Measurements from ENCODE around the gene RXYLT1. TPM values are rescaled to one million over a fixed set of nuclear protein-coding genes. Genes with fewer than 3 reads are reported as not detected.
"Not testable (repeated sequence)": the region's sequence is repeated elsewhere in the genome, so short reads cannot be mapped to it uniquely, and the experiment has no call there.

RXYLT1 gene
- total RNA-seq, result 10 to 100 TPM; 16.0 to 20.2 (median 19.0) TPM

- Histone ChIP-seq H3K36me3 (no peaks in the 10 kb centered on the region), H3K27me3 (no peaks in the 10 kb centered on the region), H3K4me1 (no peaks in the 10 kb centered on the region), H3K27ac (peak within 1 kb of the TSS; percentile 90 to 98), H3K4me3 (peak within 1 kb of the TSS; percentile 65 to 96 (median 72)), H3K9me3 (no peaks in the 10 kb centered on the region)
- intact Hi-C loops (cut with DNase I; ENCODE audit: low total_unique reads), result no loop called here
- TF ChIP-seq POLR2A (IDR thresholded peaks at IDR 0.05) (peak; percentile 35), POLR2AphosphoS5 (IDR thresholded peaks at IDR 0.05) (peak; percentile 26 to 73 (median 56))
- TF ChIP-seq, protein P1, sequence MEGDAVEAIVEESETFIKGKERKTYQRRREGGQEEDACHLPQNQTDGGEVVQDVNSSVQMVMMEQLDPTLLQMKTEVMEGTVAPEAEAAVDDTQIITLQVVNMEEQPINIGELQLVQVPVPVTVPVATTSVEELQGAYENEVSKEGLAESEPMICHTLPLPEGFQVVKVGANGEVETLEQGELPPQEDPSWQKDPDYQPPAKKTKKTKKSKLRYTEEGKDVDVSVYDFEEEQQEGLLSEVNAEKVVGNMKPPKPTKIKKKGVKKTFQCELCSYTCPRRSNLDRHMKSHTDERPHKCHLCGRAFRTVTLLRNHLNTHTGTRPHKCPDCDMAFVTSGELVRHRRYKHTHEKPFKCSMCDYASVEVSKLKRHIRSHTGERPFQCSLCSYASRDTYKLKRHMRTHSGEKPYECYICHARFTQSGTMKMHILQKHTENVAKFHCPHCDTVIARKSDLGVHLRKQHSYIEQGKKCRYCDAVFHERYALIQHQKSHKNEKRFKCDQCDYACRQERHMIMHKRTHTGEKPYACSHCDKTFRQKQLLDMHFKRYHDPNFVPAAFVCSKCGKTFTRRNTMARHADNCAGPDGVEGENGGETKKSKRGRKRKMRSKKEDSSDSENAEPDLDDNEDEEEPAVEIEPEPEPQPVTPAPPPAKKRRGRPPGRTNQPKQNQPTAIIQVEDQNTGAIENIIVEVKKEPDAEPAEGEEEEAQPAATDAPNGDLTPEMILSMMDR (IDR thresholded peaks at IDR 0.05), result no peak
- peak; percentile 74 to 82 for DNase-seq (ENCODE audit: low spot score in 2 of 2)
Measured at GRCh38 chr12:63779498-63780481, at the start of gene RXYLT1. RXYLT1 (plus strand) TSS chr12:63779909; CDS start chr12:63779961, 52 bp downstream.

- H3K4me3 ChIP-seq; H3K36me3 ChIP-seq; H3K27me3 ChIP-seq; DNase-seq (ENCODE audit: low spot score in 2 of 2); intact Hi-C loops (cut with DNase I; ENCODE audit: low total_unique reads); H3K9me3 ChIP-seq; H3K4me1 ChIP-seq; H3K27ac ChIP-seq: not testable (repeated sequence)
Measured at GRCh38 chr12:63732779-63733178, 46.9 kb upstream of the RXYLT1 start.

- H3K27ac ChIP-seq; H3K27me3 ChIP-seq; H3K4me1 ChIP-seq; DNase-seq (ENCODE audit: low spot score in 2 of 2); H3K36me3 ChIP-seq; H3K4me3 ChIP-seq; intact Hi-C loops (cut with DNase I; ENCODE audit: low total_unique reads); H3K9me3 ChIP-seq: not testable (repeated sequence)
Measured at GRCh38 chr12:63733585-63733984, 46.1 kb upstream of the RXYLT1 start.

- H3K27ac ChIP-seq; H3K36me3 ChIP-seq; H3K4me3 ChIP-seq; H3K9me3 ChIP-seq; H3K4me1 ChIP-seq; intact Hi-C loops (cut with DNase I; ENCODE audit: low total_unique reads); H3K27me3 ChIP-seq; DNase-seq (ENCODE audit: low spot score in 2 of 2): not testable (repeated sequence)
Measured at GRCh38 chr12:63740551-63740950, 39.2 kb upstream of the RXYLT1 start.

DNA sequence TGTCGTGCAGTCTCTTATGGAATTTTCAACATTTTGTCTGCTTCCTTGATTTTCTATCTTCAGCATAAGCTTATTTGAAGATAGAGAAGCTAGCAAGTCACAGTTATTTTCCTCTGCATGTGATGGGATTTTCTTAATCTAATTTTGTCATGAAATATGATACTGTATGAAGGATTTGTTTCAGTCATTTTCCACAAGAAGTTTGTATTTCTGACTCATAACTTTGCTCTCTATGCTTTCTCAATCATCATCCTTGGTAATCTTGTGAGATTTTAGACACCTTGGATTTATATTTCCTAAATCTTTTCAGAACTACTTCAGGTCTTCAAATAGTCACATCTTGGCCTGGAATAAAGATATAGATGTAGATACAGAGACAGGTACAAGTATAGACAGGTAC lies 38.3 kb upstream of the RXYLT1 start:
- H3K36me3 ChIP-seq; H3K27ac ChIP-seq; H3K4me3 ChIP-seq; H3K27me3 ChIP-seq; intact Hi-C loops (cut with DNase I; ENCODE audit: low total_unique reads); H3K4me1 ChIP-seq; H3K9me3 ChIP-seq; DNase-seq (ENCODE audit: low spot score in 2 of 2): not testable (repeated sequence)

DNA sequence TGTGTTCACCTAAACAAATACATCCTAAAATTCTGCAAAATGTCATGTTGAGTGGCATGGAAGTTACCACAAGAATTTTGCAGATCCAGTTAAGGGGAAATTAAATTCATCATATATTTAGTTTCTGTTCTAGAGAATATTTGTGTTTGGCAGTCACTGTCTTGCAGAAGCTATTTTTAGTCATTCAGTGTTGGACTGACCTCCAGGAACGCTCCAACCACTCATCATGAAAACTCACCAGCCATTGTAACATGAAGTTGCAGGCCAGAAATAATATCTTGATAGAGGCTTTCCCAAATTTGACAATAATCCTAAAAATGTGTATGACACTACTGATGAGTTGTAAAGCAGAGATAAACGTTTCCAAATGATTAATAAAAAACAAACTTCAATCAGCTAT lies 35.6 kb upstream of the RXYLT1 start:
- H3K9me3 ChIP-seq; H3K4me3 ChIP-seq; H3K27ac ChIP-seq; H3K4me1 ChIP-seq; H3K36me3 ChIP-seq; H3K27me3 ChIP-seq; DNase-seq (ENCODE audit: low spot score in 2 of 2); intact Hi-C loops (cut with DNase I; ENCODE audit: low total_unique reads): not testable (repeated sequence)

GRCh38 chr12:63746470-63746869 lies 33.2 kb upstream of the RXYLT1 start:
- DNase-seq (ENCODE audit: low spot score in 2 of 2); H3K36me3 ChIP-seq; H3K27ac ChIP-seq; H3K27me3 ChIP-seq; intact Hi-C loops (cut with DNase I; ENCODE audit: low total_unique reads); H3K4me3 ChIP-seq; H3K9me3 ChIP-seq; H3K4me1 ChIP-seq: not testable (repeated sequence)

DNA sequence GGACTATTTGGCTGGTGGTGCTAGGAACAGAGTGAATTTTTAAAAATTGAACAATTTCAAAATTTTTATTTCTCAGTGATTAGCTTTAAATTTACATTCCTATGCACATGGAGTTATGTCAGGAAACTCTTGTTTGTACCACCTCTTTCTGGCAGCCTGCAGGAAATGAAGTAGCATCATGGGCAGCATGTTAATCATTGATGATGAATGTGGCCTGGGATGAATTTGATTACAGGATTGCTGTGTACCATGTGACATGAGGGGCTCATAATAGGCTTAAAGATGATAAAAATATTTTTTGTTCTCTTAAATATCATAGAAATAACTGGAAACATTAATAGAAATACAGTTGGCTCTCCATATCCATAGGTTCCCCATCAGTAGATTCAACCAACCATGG lies 32.6 kb upstream of the RXYLT1 start:
- DNase-seq (ENCODE audit: low spot score in 2 of 2); H3K4me3 ChIP-seq; H3K27me3 ChIP-seq; H3K4me1 ChIP-seq; intact Hi-C loops (cut with DNase I; ENCODE audit: low total_unique reads); H3K9me3 ChIP-seq; H3K36me3 ChIP-seq; H3K27ac ChIP-seq: not testable (repeated sequence)

DNA sequence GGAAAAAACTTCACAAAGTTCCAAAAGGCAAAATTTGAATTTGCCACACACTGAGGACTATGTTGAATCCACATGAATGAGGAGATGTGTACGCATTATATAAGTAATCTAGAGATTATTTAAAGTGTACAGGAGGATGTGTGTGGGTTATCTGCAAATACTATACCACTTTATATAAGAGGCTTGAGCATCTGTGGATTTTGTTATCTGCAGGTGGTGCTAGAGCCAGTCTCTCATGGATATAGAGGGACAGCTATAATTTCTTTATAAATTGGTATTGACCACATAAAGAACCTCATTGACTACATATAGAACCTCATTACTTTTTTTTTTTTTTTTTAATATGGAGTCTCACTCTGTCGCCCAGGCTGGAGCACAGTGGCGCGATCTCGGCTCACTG lies 32.2 kb upstream of the RXYLT1 start:
- Histone ChIP-seq H3K4me3 (no peak overlapping the region), H3K36me3 (no peaks in the 10 kb centered on the region), H3K27ac (no peak overlapping the region), H3K27me3 (no peaks in the 10 kb centered on the region), H3K9me3 (no peaks in the 10 kb centered on the region), H3K4me1 (no peaks in the 10 kb centered on the region)
- intact Hi-C loops (cut with DNase I; ENCODE audit: low total_unique reads), result no loop called here
- TF ChIP-seq, protein P1 (IDR thresholded peaks at IDR 0.05), result no peak
- no peak for TF ChIP-seq POLR2A (IDR thresholded peaks at IDR 0.05)
- no peak for TF ChIP-seq POLR2AphosphoS5 (IDR thresholded peaks at IDR 0.05)
- DNase-seq (ENCODE audit: low spot score in 2 of 2), result no peak

Data from breast epithelium (tissue), 4 donors.